Activated naive CD8-positive, alpha-beta T cell treated with anti-CD3 and anti-CD28 coated beads, Interleukin-2, amount 50 U/mL, for 16 hours (primary cell): ENCODE measurements around the gene WDR5.

Source experiments
- DNase-seq: peaks from one replicate; pipeline ENCODE4 v3.0.0-alpha.2; 2020; ENCODE audit warnings: low read depth, low spot score

Gene WDR5

GRCh38 chr9:134173127-134174072 is 37.5 kb downstream of the WDR5 start:
- no peak for DNase-seq

GRCh38 chr9:134174073-134174449 is 38.2 kb downstream of the WDR5 start:
- DNase-seq: no peak

DNA sequence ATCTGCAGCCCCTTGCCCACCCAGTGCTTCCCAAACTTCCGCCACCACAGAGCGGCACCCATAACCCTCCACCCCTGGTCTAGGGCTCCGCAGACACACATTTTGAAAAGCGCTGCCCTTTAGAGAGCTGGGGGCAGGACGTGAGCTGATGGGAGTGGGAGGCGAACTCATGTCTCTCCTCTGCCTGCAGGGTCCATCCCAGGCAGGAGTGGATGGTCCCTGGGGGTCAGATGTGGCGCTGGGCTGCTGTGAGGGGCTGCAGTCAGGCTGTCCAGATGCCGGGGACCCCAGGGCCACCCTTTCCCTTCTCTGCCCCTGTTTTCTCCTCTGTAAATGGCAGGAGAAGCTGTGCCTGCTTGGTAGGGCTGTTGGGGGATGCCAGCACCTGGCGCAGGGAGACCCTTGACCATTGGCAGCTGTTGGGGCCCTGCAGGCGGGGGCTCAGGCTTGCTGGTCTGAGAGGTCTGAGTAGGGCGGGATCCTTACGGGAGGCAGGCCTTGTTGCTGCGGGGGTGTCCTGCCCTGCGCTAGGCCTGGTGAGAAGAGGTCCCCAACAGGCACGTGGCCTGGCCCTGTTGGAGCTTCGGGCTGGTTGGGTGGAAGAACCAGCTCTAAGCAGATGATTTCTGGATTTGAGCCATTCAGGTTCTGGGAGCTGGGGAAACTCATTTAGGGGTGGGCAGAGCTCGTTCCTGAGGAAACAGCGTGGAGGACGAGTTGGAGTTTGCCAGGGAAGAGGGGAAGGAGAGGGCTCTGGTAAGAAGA is 38.8 kb downstream of the WDR5 start:
- DNase-seq: no peak

GRCh38 chr9:134175291-134175807 is 39.5 kb downstream of the WDR5 start:
- no peak for DNase-seq

GRCh38 chr9:134175808-134176598 is 40.1 kb downstream of the WDR5 start:
- no peak for DNase-seq

GRCh38 chr9:134176599-134176968 is 40.7 kb downstream of the WDR5 start:
- no peak for DNase-seq

DNA sequence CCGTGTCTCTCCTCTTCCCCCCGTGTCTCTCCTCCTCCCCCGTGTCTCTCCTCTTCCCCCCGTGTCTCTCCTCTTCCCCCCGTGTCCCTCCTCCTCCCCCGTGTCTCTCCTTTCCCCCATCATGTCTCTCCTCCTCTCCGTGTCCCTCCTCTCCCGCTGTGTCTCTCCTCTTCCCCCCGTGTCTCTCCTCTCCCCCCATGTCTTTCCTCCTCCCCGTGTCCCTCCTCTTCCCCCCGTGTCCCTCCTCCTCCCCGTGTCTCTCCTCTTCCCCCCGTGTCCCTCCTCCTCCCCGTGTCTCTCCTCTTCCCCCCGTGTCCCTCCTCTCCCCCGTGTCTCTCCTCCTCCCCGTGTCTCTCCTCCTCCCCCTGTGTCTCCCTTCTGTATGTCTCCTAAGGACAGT is 41.3 kb downstream of the WDR5 start:
- DNase-seq: no peak

DNA sequence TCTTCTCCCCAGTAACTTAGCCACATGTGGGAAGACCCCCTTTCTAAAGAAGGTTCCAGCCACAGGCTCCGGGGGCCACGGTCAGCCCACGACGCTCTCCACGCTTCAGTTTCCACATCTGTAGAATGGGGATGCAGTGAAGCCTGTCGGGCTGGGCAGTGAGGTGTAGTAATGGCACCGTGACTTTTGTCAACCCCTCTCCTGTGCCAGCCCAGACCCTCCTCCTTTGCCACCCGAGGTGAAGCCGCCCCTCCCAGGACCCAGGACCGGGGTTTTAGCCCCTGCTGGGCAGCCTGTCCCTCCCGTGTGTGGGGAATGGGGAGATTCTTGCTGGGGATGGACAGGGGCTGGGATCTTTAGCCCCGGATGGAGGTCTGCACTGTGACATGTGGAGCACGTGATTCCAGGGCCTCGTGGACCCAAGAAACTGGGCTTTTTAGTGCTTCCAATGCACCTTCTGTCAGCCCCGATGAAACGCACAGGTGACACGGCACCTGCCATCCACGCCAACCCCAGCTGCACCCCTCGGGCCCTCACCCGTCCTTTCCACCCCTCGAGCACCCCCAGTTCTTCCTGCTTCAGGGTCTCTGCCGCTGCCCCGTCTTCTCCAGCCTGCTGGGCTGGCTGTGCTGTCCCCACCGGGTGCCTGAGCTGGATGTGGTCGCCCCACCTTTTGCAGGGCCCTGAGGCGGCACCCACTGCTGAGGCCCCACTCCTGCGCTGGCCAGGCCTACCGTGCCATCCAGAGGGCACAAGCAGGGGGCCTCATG is 41.9 kb downstream of the WDR5 start:
- no peak for DNase-seq

DNA sequence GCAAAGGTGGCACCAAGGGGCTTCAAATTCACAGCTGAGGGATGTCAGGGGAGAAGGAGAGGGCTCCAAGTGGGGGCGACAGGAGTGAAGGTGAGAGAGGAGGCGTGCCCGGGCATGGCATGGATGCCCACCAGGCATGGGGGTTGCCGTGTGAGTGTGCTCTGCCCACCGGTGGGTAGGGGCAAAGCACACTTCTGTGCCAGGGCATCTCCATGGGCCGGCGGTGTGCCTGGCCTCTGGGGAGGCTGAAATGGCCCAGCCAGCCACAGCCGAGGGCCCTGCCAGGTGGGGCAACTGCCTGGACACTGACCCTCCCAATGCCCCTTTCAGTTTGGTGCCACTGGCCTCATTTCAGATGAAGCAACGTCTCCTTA is 42.5 kb downstream of the WDR5 start:
- DNase-seq: no peak

DNA sequence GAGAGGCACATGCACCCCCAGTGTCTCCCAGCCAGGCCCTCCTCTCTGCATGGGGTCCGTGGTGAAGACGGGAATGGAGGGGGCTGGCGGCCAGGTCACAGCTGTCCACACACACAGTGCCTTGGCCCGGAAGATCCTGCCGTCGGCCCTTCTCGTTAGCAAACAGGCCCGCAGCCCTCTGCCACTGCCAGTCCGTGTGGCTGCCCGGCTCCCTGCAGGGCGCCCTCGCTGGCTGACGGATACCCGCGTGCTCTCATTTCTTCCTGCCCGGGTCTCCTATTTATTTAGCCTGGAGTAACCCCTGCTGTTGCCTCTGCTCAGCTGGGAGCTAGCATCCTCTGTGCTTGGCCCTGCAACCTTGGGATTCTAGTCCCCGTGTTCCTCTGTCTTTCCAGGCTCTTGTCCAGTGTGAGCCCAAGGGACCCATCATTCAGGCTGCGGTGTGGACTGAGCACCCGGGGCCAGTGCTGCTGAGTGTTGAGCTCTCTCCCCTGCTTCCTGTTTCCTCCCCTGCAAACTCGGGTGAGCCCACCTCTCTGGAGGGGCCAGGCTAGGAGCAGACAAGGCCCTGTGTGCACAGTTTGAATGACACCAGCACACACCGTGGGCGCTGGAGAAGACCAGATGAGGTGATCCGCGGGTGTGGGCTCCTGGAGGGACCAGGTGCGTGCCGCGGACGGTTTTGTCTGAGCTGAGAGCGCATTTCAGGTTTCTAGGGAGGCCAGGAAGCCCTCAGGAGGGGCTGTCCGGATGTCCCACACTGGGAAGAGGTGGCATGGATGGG is 43.1 kb downstream of the WDR5 start:
- no peak for DNase-seq

DNA sequence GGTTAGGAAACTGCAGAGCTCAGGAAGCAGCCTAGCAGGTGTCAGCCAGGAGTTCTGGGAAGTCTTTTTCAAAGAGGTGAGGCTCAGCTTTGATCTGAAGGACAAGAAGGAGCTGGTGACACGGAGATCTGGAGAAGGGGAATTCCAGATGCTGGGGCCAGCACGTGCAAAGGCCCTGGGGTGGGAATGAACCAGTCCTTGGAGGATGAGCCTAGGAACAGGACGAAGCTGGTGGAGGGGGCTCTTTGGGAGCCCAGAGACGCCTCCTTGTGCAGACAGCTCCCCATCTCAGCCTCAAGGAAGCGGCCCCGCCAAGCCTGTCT is 43.7 kb downstream of the WDR5 start:
- no peak for DNase-seq

DNA sequence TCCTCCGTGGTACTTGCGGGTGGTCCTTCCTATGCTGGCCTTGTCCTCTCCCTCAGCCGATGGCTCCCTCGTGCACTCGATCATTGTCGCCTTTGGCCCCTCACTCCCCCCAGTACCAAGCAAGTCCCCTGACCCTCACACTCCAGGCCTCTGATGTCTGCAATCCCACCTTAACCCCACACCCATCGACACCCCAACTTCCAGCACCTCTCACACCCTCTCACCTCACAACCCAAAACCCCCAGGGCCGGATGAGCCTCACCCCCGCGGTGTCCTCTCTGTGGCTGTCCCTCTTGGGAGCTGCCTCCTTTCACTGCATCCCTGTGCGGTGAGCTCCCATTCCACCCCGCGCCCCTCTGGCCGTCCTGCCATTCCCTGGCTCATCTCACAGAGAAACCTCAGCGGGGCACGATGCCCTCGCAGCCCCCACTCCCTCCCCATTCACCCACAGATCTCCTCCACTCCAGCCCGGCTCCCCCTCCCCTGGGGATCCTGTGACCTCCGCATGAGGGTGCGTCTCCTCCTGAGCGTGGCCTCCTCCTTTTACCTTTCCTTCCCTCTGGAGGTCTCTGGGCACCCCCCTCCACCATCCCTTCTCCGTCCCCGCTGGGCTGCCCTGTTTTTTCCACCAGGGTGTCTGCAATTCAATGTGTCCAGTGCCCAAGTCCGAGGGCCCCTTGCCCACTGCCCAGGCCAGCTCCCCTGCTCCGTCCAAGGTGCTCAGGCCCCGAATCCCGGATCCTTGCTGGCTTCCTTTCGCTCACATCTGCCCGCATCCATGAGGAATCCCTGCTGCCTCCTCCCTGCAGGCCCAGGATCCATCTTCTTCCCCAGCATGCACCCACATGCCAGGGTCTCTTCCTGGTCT is 44.3 kb downstream of the WDR5 start:
- DNase-seq: no peak

DNA sequence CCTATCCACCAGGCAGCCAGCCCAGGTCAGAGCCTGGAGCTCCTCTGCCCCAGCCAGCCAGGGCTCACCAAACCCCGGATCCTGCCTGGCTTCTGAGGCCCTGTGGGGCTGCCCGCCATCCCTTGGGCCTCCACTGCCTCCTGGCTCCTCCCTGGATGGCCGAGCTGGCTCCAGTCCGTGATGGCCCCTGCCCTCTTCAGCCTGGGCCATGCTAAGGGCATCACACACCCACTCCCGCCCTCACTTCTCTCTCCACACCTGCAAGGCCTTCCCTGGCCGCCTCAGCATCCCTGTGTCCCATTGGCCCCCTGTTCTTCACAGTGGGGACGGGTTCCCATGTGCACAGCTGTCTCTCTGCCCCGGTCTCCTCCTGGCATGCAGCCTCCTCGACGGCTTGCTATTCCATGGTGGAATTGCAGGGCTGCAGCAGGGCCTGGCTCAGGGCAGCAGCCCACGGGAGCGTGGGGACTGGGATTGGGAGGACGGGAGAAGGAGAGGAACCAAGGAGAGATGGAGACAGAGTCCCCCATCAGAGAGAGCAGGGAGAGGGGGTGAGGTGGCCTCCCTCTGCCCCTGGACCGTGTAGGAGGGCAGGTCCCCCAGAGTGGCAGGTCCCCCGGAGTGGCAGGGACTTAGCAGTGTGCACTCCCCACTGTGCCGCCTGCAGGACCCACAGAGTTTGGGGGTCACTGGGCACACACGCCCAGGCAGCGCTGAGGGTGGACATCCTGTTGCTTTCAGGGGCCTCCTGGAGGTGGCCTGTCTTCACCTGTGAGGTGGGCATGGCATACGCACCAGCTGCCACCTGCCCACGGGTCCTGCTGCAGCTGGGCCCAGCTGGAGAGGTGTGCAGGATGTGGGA is 45.1 kb downstream of the WDR5 start:
- no peak for DNase-seq

- no peak for DNase-seq
Observed at GRCh38 chr9:134181648-134182034, 45.8 kb downstream of the WDR5 start.

DNA sequence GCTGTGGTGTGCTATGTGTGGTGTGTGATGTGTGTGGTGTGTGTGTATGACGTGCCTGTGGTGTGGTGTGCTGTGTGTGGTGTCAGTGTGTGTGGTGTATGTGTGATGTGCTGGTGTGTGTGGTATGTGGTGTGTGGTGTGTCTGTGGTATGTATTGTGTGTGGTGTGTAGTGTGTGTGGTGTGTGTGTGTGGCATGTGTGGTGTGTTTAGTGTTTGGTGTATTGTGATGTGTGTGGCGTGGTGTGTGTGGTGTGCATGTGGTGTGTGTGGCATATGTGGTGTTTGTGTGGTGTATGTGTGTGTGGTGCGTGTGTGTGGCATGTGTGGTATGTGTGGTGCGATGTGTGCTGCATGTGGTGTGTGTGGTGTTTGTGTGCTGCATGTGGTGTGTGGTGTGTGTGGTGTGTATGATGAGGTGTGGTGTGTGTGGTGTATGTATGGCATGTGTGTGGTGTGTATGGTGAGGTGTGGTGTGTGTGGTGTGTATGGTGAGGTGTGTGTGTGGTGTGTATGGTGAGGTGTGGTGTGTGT is 46.7 kb downstream of the WDR5 start:
- DNase-seq: no peak

GRCh38 chr9:134185536-134186011 is 49.7 kb downstream of the WDR5 start:
- DNase-seq: no peak

- DNase-seq: no peak
Observed at GRCh38 chr9:134186471-134187109, 50.7 kb downstream of the WDR5 start.

DNA sequence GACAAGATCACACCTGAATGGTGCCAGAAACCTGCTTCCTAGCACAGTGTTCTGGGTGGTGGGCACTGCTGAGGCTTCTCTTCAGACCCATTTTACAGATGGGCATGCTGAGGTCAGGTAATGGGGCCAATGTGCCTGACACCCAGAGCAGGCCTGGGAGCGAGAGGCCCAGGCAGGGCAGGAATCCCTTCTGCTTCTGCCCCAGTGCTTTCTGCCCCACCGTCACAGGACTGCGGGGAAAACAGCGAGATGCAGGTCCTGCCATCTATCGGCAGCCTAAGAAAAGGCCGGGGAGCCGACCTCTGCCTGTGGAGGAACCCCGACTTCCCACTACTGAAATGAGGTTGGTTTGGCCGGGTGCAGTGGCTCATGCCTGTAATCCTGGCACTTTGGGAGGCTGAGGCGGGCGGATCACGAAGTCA is 51.2 kb downstream of the WDR5 start:
- no peak for DNase-seq
